Fibroblast of lung (primary cell): ENCODE measurements around the gene DONSON. TPM values are rescaled to one million over a fixed set of nuclear protein-coding genes. Genes with fewer than 3 reads are reported as not detected.
A peak's percentile ranks its signal among the peaks of the same experiment; 100 is the strongest.
"Not testable (repeated sequence)": the region's sequence is repeated elsewhere in the genome, so short reads cannot be mapped to it uniquely, and the experiment has no call there.

Experiments
- DNase-seq, 2 donors: peaks; one replicate each; pipeline versions ENCODE4 v3.0.0 to v3.0.0-alpha.2; 2010; ENCODE audit warnings: low read depth in 2 of 2
- H2AFZ ChIP-seq: 2 replicates; pipeline ENCODE4 v1.5.1; 2012; ENCODE audit warnings: low read length, control low read depth, inconsistent platforms
- H3K27ac ChIP-seq: 2 replicates; pipeline ENCODE4 v1.5.1; 2011; ENCODE audit warnings: low read length, control low read depth; ENCODE audit not compliant: insufficient read depth
- H3K27me3 ChIP-seq: 2 replicates; pipeline ENCODE4 v1.5.1; 2011; ENCODE audit warnings: mild to moderate bottlenecking, low read length; ENCODE audit not compliant: control insufficient read depth, insufficient read depth
- H3K36me3 ChIP-seq: 2 replicates; pipeline ENCODE4 v1.5.1; 2011; ENCODE audit warnings: low read length; ENCODE audit not compliant: control insufficient read depth, insufficient read depth
- H3K4me1 ChIP-seq: 2 replicates; pipeline ENCODE4 v1.5.1; 2011; ENCODE audit warnings: low read length; ENCODE audit not compliant: control insufficient read depth, insufficient read depth; ENCODE audit errors: extremely low read depth
- H3K4me2 ChIP-seq: 2 replicates; pipeline ENCODE4 v1.5.1; 2011; ENCODE audit warnings: low read length, control low read depth; ENCODE audit not compliant: insufficient read depth; ENCODE audit errors: extremely low read depth
- H3K4me3 ChIP-seq, 4 experiments: fragments of 200-600 bp in 1 of 4; sonication (generic) in 1 of 4; replicated peaks in 1 of 4; 2 replicates each; pipeline ENCODE4 v1.5.1; 2011 to 2016; ENCODE audit warnings: low read length in 4 of 4, low read depth in 3 of 4, mild to moderate bottlenecking in 3 of 4, control low read depth in 2 of 4, inconsistent platforms in 1 of 4, mixed read lengths in 1 of 4; ENCODE audit not compliant: insufficient read depth in 1 of 4; ENCODE audit errors: control extremely low read depth in 1 of 4
- H3K79me2 ChIP-seq: 2 replicates; pipeline ENCODE4 v1.5.1; 2012; ENCODE audit warnings: mild to moderate bottlenecking, low read length, inconsistent platforms; ENCODE audit not compliant: control insufficient read depth, insufficient read depth
- H3K9ac ChIP-seq: 2 replicates; pipeline ENCODE4 v1.5.1; 2011; ENCODE audit warnings: mild to moderate bottlenecking, low read length, control low read depth; ENCODE audit not compliant: insufficient read depth
- H3K9me3 ChIP-seq: 2 replicates; pipeline ENCODE4 v1.5.1; 2012; ENCODE audit warnings: low read depth, low read length; ENCODE audit not compliant: control insufficient read depth, insufficient read depth
- H4K20me1 ChIP-seq: 2 replicates; pipeline ENCODE4 v1.5.1; 2011; ENCODE audit warnings: low read length; ENCODE audit not compliant: control insufficient read depth, insufficient read depth; ENCODE audit errors: extremely low read depth
- EZH2 ChIP-seq: IDR thresholded peaks from 2 replicates; pipeline ENCODE4 v1.5.1; 2012; ENCODE audit warnings: low read length, control low read depth, mild to moderate bottlenecking; ENCODE audit errors: missing control alignments
- polyA minus RNA-seq: library from RNA; depleted of rRNA, polyadenylated mRNA; stranded (reverse); fragments of >200 nt; gene quantifications from 2 replicates; pipeline ENCODE4 v1.2.3, GENCODE V29; 2011; ENCODE audit warnings: low replicate concordance
- polyA plus RNA-seq, 2 donors: library from polyadenylated mRNA; depleted of rRNA in 1 of 2; stranded (reverse) in 1 of 2; unstranded in 1 of 2; fragments of >200 nt; gene quantifications; 2 replicates each; pipeline ENCODE4 v1.2.1, GENCODE V29; 2011 to 2012; ENCODE audit warnings: missing spikeins in 1 of 2
- total RNA-seq: library from RNA; depleted of rRNA; stranded (reverse); fragments of >200 nt; gene quantifications from 2 replicates; pipeline ENCODE4 v1.2.1, GENCODE V29; 2014
- TF ChIP-seq, protein P1 (sequence below), 2 donors: IDR thresholded peaks in 1 of 2; conservative IDR thresholded peaks in 1 of 2; 1 replicate in 1 of 2; 2 replicates in 1 of 2; pipeline ENCODE4 v1.5.1; 2011 to 2012; ENCODE audit warnings: low read length in 2 of 2, control low read depth in 1 of 2, inconsistent platforms in 1 of 2, low read depth in 1 of 2, mild to moderate bottlenecking in 1 of 2

Gene DONSON, protein sequence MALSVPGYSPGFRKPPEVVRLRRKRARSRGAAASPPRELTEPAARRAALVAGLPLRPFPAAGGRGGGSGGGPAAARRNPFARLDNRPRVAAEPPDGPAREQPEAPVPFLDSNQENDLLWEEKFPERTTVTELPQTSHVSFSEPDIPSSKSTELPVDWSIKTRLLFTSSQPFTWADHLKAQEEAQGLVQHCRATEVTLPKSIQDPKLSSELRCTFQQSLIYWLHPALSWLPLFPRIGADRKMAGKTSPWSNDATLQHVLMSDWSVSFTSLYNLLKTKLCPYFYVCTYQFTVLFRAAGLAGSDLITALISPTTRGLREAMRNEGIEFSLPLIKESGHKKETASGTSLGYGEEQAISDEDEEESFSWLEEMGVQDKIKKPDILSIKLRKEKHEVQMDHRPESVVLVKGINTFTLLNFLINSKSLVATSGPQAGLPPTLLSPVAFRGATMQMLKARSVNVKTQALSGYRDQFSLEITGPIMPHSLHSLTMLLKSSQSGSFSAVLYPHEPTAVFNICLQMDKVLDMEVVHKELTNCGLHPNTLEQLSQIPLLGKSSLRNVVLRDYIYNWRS
- total RNA-seq: 11.0 and 14.7 TPM in 2 replicates
- 23.6 and 32.5 TPM in 2 replicates for polyA plus RNA-seq
- polyA plus RNA-seq (2012): 13.7 and 25.3 TPM in 2 replicates
- 10.1 and 15.1 TPM in 2 replicates for polyA minus RNA-seq

DNA sequence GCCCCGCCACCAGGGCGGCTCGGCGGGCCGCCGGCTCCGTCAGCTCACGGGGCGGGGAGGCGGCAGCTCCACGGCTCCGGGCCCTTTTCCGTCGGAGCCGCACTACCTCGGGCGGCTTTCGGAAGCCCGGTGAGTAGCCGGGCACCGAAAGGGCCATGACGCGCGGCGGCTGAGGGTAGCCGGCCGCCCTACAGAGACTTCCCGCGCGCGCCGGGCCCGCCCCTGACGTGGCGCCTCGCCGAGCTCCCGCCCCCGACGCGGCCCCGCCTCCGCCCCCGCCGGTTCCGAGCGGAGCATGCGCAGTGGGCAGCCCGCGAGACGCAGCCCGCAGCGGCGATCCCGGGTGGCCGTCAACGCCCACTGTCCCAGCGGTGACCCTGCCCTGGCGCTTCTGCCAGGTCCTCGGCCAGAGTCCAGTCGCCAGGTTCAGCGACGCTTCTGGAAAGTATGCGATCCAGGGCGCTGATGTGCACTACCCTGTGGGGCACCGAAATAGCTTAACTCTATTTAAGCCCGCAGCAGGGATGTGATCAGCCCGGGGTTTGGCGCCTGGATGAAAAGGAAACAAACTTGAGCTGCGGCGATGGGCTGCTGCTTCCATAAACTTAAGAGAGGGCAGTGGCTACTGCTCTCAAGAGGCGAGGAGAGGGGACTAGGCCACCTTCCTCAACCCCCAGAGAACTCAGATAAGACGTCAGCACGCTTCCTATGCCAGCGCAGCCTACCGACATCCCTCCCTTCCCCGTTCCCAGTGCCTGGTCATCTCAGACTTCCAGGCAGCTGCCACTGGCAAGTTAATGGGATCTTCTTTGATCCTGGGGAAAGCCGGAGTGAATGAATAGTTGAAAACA, at the start of gene DONSON:
TSS of gene DONSON (minus strand) at position 200 of the 851 bp plus-strand sequence. CDS start at position 157, 43 bp downstream.
- H3K4me2 ChIP-seq: peak within 1 kb of the TSS; percentile 92
- H3K9me3 ChIP-seq: no peaks in the 10 kb centered on the region
- H3K9ac ChIP-seq: peak within 1 kb of the TSS; percentile 87
- no peak for TF ChIP-seq EZH2
- TF ChIP-seq, protein P1, sequence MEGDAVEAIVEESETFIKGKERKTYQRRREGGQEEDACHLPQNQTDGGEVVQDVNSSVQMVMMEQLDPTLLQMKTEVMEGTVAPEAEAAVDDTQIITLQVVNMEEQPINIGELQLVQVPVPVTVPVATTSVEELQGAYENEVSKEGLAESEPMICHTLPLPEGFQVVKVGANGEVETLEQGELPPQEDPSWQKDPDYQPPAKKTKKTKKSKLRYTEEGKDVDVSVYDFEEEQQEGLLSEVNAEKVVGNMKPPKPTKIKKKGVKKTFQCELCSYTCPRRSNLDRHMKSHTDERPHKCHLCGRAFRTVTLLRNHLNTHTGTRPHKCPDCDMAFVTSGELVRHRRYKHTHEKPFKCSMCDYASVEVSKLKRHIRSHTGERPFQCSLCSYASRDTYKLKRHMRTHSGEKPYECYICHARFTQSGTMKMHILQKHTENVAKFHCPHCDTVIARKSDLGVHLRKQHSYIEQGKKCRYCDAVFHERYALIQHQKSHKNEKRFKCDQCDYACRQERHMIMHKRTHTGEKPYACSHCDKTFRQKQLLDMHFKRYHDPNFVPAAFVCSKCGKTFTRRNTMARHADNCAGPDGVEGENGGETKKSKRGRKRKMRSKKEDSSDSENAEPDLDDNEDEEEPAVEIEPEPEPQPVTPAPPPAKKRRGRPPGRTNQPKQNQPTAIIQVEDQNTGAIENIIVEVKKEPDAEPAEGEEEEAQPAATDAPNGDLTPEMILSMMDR (conservative IDR thresholded peaks at IDR 0.05 in 1 of 2, IDR thresholded peaks at IDR 0.05 in 1 of 2; ENCODE audit: low read depth in 1 of 2, low read length in 2 of 2): no peak
- peak within 1 kb of the TSS; percentile 54 to 88 (median 78) for H3K4me3 ChIP-seq
- H2AFZ ChIP-seq: peak within 1 kb of the TSS; percentile 89
- no peaks in the 10 kb centered on the region for H4K20me1 ChIP-seq
- H3K27me3 ChIP-seq: no peaks in the 10 kb centered on the region
- peak; percentile 72 to 73 for DNase-seq
- peaks cover 4% of the 10 kb centered on the region for H3K36me3 ChIP-seq
- H3K4me1 ChIP-seq: peaks cover 2% of the 10 kb centered on the region
- peaks cover 26% of the 10 kb centered on the region for H3K79me2 ChIP-seq
- peak within 1 kb of the TSS; percentile 91 for H3K27ac ChIP-seq

DNA sequence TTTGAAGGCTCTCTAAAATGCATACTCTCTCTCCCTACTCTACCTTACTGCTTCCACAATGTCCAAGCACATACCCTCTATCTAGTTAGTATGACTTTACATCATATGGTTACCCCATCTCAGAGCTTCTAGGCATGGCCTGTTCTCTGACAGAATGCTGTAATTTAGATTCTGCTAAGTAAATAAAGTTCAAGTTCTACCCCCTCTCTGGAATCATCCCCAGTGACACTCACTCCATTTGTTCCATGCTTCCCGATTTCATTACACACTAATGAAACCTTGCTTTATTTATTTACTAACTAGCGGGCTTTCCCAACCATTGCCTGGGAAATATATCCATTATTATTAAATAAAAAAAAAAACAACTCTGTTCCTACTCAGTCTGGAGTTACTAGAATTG, 45.8 kb upstream of the DONSON start:
- H3K4me1 ChIP-seq: no peaks in the 10 kb centered on the region
- H3K36me3 ChIP-seq: no peaks in the 10 kb centered on the region
- H4K20me1 ChIP-seq: no peaks in the 10 kb centered on the region
- H3K4me2 ChIP-seq: no peak overlapping the region
- no peaks in the 10 kb centered on the region for H3K27me3 ChIP-seq
- DNase-seq: no peak
- H3K9me3 ChIP-seq: no peaks in the 10 kb centered on the region
- no peak overlapping the region for H3K9ac ChIP-seq
- TF ChIP-seq EZH2: no peak
- TF ChIP-seq, protein P1 (conservative IDR thresholded peaks at IDR 0.05 in 1 of 2, IDR thresholded peaks at IDR 0.05 in 1 of 2; ENCODE audit: low read depth in 1 of 2, low read length in 2 of 2): no peak
- H2AFZ ChIP-seq: no peak overlapping the region
- H3K27ac ChIP-seq: no peak overlapping the region
- H3K4me3 ChIP-seq: no peak overlapping the region
- H3K79me2 ChIP-seq: peaks cover 16% of the 10 kb centered on the region

DNA sequence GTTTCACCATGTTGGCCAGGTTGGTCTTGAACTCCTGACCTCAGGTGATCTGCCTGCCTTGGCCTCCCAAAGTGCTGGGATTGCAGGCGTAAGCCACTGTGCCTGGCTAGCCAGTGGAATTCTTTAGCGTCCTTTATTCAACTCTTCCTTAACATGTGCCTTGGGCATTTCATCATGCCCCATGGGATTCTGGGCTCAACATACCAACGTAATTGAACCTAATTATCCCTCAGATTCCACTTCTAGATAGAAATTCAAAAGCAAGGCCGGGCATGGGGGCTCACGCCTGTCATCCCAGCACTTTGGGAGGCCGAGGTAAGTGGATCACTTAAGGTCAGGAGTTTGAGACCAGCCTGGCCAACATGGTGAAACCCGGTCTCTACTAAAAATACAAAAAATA, 37.7 kb upstream of the DONSON start:
- H4K20me1 ChIP-seq, H3K4me3 ChIP-seq, DNase-seq, H3K9ac ChIP-seq, H3K27ac ChIP-seq, H3K4me1 ChIP-seq, H3K36me3 ChIP-seq, H3K9me3 ChIP-seq, H2AFZ ChIP-seq, H3K79me2 ChIP-seq, H3K27me3 ChIP-seq, H3K4me2 ChIP-seq: not testable (repeated sequence)
